Coronary artery (tissue), 2 donors: Measurements from ENCODE around the gene TTC27.

Experiments used
- DNase-seq: peaks from one replicate; pipeline ENCODE4 v3.0.0-alpha.2; 2017; ENCODE audit warnings: low spot score
- H3K27ac ChIP-seq, 2 donors: fragments of 200-600 bp; sonication (generic); one replicate each; pipeline ENCODE4 v1.5.1; 2016 to 2019
- H3K4me3 ChIP-seq: fragments of 200-600 bp; sonication (generic); 2 replicates; pipeline ENCODE4 v1.5.1; 2016; ENCODE audit warnings: mild to moderate bottlenecking, moderate library complexity
- CTCF ChIP-seq: fragments of 200-600 bp; sonication (generic); IDR thresholded peaks from one replicate; pipeline ENCODE4 v1.5.1; 2019; ENCODE audit warnings: antibody characterized with exemption

TTC27 gene

GRCh38 chr2:32780961-32781360 lies 153.1 kb downstream of the TTC27 start:
- no peak overlapping the region for H3K4me3 ChIP-seq
- no peak overlapping the region for H3K27ac ChIP-seq
- DNase-seq: no peak
- TF ChIP-seq CTCF: no peak

GRCh38 chr2:32783469-32783868 lies 155.6 kb downstream of the TTC27 start:
- Histone ChIP-seq H3K27ac (peak overlapping the region in 1 of 2 donors; percentile 4), H3K4me3 (no peak overlapping the region)
- DNase-seq: no peak
- no peak for TF ChIP-seq CTCF

- no peak for DNase-seq
- no peak for TF ChIP-seq CTCF
- no peak overlapping the region for H3K4me3 ChIP-seq
- no peak overlapping the region for H3K27ac ChIP-seq
These were observed 156.1 kb downstream of the TTC27 start for GRCh38 chr2:32783933-32784332.

- Histone ChIP-seq H3K27ac (no peak overlapping the region), H3K4me3 (no peak overlapping the region)
- no peak for TF ChIP-seq CTCF
- DNase-seq: no peak
These were observed 159.4 kb downstream of the TTC27 start for GRCh38 chr2:32787207-32787606.

- no peak for TF ChIP-seq CTCF
- DNase-seq: no peak
- Histone ChIP-seq H3K27ac (no peak overlapping the region), H3K4me3 (no peak overlapping the region)
These were observed 160.3 kb downstream of the TTC27 start for GRCh38 chr2:32788114-32788513.

GRCh38 chr2:32792416-32792815 lies 164.6 kb downstream of the TTC27 start:
- no peak overlapping the region for H3K27ac ChIP-seq
- no peak for DNase-seq
- H3K4me3 ChIP-seq: no peak overlapping the region
- no peak for TF ChIP-seq CTCF

GRCh38 chr2:32798829-32799228 lies 171.0 kb downstream of the TTC27 start:
- DNase-seq: no peak
- no peak for TF ChIP-seq CTCF
- Histone ChIP-seq H3K27ac (no peak overlapping the region), H3K4me3 (no peak overlapping the region)
